ENCODE measurements around the gene L3MBTL2.

- TF ChIP-seq CTCF (IDR thresholded peaks at IDR 0.05 in 8 of 11, conservative IDR thresholded peaks at IDR 0.05 in 3 of 11) (no peak), POLR2A (IDR thresholded peaks at IDR 0.05) (no peak), POLR2AphosphoS5 (IDR thresholded peaks at IDR 0.05) (peak in 2 of 3 donors; percentile 23 to 49)
These were observed 23.5 kb upstream of the L3MBTL2 start for GRCh38 chr22:41181349-41182241.

Data from spleen (tissue), 7 donors.